ENCODE results near the gene COASY.

Gene COASY

GRCh38 chr17:42554250-42555121 lies 7.5 kb upstream of the COASY start:
- peak; percentile 42 for TF ChIP-seq FOXP2 (optimal IDR thresholded peaks at IDR 0.05; ENCODE audit: borderline replicate concordance, extremely low read depth, extremely low read length, insufficient read depth)
- TF ChIP-seq REST (IDR thresholded peaks at IDR 0.05; ENCODE audit: insufficient read depth in 1 of 2, low read depth in 2 of 2, low read length in 2 of 2): peak in 1 of 2 experiments; percentile 70; a peak in 2 of 4 replicates
- peak; percentile 91 for TF ChIP-seq SIN3A (IDR thresholded peaks at IDR 0.05; ENCODE audit: borderline replicate concordance, insufficient read depth, low read length)
- TF ChIP-seq TAF1 (IDR thresholded peaks at IDR 0.05; ENCODE audit: borderline replicate concordance, insufficient read depth, low read length): peak; percentile 95
- TF ChIP-seq POLR2AphosphoS5 (IDR thresholded peaks at IDR 0.05; ENCODE audit: low read depth, low read length): peak; percentile 90

- TF ChIP-seq REST (IDR thresholded peaks at IDR 0.05; ENCODE audit: insufficient read depth in 1 of 2, low read depth in 2 of 2, low read length in 2 of 2) (no peak), FOXP2 (optimal IDR thresholded peaks at IDR 0.05; ENCODE audit: borderline replicate concordance, extremely low read depth, extremely low read length, insufficient read depth) (no peak), POLR2AphosphoS5 (IDR thresholded peaks at IDR 0.05; ENCODE audit: low read depth, low read length) (no peak), TAF1 (IDR thresholded peaks at IDR 0.05; ENCODE audit: borderline replicate concordance, insufficient read depth, low read length) (no peak), SIN3A (IDR thresholded peaks at IDR 0.05; ENCODE audit: borderline replicate concordance, insufficient read depth, low read length) (no peak)
Measured at GRCh38 chr17:42555122-42555622, 6.8 kb upstream of the COASY start.

GRCh38 chr17:42559075-42559474 lies 2.9 kb upstream of the COASY start:
- TF ChIP-seq FOXP2 (optimal IDR thresholded peaks at IDR 0.05; ENCODE audit: borderline replicate concordance, extremely low read depth, extremely low read length, insufficient read depth) (no peak), REST (IDR thresholded peaks at IDR 0.05; ENCODE audit: insufficient read depth in 1 of 2, low read depth in 2 of 2, low read length in 2 of 2) (no peak), TAF1 (IDR thresholded peaks at IDR 0.05; ENCODE audit: borderline replicate concordance, insufficient read depth, low read length) (no peak), SIN3A (IDR thresholded peaks at IDR 0.05; ENCODE audit: borderline replicate concordance, insufficient read depth, low read length) (no peak), POLR2AphosphoS5 (IDR thresholded peaks at IDR 0.05; ENCODE audit: low read depth, low read length) (no peak)

- TF ChIP-seq POLR2AphosphoS5 (IDR thresholded peaks at IDR 0.05; ENCODE audit: low read depth, low read length) (no peak), REST (IDR thresholded peaks at IDR 0.05; ENCODE audit: insufficient read depth in 1 of 2, low read depth in 2 of 2, low read length in 2 of 2) (no peak), TAF1 (IDR thresholded peaks at IDR 0.05; ENCODE audit: borderline replicate concordance, insufficient read depth, low read length) (no peak), FOXP2 (optimal IDR thresholded peaks at IDR 0.05; ENCODE audit: borderline replicate concordance, extremely low read depth, extremely low read length, insufficient read depth) (no peak), SIN3A (IDR thresholded peaks at IDR 0.05; ENCODE audit: borderline replicate concordance, insufficient read depth, low read length) (no peak)
Measured at GRCh38 chr17:42560246-42560645, 1.7 kb upstream of the COASY start.

All from PFSK-1 (cell line).